ENCODE measurements around the gene PRKAB2.

GRCh38 chr1:147162093-147162492 is 10.2 kb downstream of the PRKAB2 start:
- TF ChIP-seq CTCF (CRISPR knock-in tag; IDR thresholded peaks at IDR 0.05), result no peak
- no peak for TF ChIP-seq CHD2 (IDR thresholded peaks at IDR 0.05; ENCODE audit: low read depth, low read length)
- no peak for TF ChIP-seq HMG20B (CRISPR knock-in tag; conservative IDR thresholded peaks at IDR 0.05)
- no peak for TF ChIP-seq ZNF670 (CRISPR knock-in tag; IDR thresholded peaks at IDR 0.05; ENCODE audit: borderline replicate concordance)
- no peak for TF ChIP-seq ZNF20 (CRISPR knock-in tag; IDR thresholded peaks at IDR 0.05)
- no peak for TF ChIP-seq HCFC1 (IDR thresholded peaks at IDR 0.05; ENCODE audit: low read depth, low read length)
- TF ChIP-seq MXI1 (IDR thresholded peaks at IDR 0.05; ENCODE audit: borderline replicate concordance, low read depth, low read length), result no peak
- no peak for TF ChIP-seq DR1 (CRISPR knock-in tag; IDR thresholded peaks at IDR 0.05)
- TF ChIP-seq ZSCAN22 (CRISPR knock-in tag; IDR thresholded peaks at IDR 0.05), result no peak
- no peak for TF ChIP-seq USF2 (IDR thresholded peaks at IDR 0.05; ENCODE audit: low read depth, low read length)
- TF ChIP-seq USF2 (CRISPR knock-in tag; IDR thresholded peaks at IDR 0.05; ENCODE audit: borderline replicate concordance), result no peak
- TF ChIP-seq TEAD2 (CRISPR knock-in tag; IDR thresholded peaks at IDR 0.05), result no peak
- TF ChIP-seq POLR2AphosphoS5 (IDR thresholded peaks at IDR 0.05; ENCODE audit: low read depth, low read length), result no peak
- TF ChIP-seq IKZF4 (CRISPR knock-in tag; IDR thresholded peaks at IDR 0.05; ENCODE audit: borderline replicate concordance, low read depth, not compliant biosample characterization), result no peak
- TF ChIP-seq HOMEZ (CRISPR knock-in tag; IDR thresholded peaks at IDR 0.05; ENCODE audit: low read depth), result no peak
